CD4-positive, alpha-beta T cell treated with Interleukin-12 subunit alpha and Interleukin-12 subunit beta, for 1 hour (primary cell): ENCODE results near the gene BLACAT1.
A peak's percentile ranks its signal among the peaks of the same experiment; 100 is the strongest.
"Not testable (repeated sequence)": the region's sequence is repeated elsewhere in the genome, so short reads cannot be mapped to it uniquely, and the experiment has no call there.

Experiments used
- DNase-seq: peaks from one replicate; pipeline ENCODE4 v3.0.0-alpha.2; 2020

BLACAT1 gene

DNA sequence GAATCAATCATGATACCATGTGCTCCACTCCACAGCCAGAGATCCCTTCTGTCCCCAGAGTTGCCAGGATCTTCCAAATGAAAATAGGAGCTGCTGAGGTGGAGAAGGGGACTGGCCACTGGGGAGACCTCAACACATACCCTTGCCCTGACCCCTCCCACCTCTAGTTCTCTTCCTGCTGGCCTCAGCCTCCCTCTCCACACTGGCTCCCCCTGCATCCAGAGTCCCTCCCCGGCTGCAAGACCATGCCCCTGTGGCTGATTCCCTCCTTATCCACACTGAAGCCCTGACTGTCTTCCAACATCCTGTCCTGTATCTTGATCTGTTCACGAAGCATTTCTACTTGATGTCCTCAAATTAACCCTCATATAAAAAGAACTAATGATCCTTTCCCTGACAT lies 27.5 kb upstream of the BLACAT1 start:
- DNase-seq, result no peak

DNA sequence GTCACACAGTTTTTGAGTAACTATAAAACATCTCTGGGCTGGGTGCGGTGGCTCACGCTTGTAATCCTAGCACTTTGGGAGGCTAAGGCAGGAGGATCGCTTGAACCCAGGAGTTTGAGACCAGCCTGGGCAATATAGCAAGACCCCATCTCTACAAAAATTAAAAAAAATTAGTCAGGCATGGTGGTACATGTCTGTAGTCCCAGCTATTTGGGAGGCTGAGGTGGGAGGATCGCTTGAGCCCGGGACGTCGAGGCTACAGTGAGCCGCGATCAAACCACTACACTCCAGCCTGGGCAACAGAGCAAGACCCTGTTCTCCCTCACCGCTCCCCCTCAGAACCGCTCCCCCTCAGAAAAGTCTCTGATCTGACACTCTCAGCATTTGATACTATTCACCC lies 26.7 kb upstream of the BLACAT1 start:
- DNase-seq, result not testable (repeated sequence)

DNA sequence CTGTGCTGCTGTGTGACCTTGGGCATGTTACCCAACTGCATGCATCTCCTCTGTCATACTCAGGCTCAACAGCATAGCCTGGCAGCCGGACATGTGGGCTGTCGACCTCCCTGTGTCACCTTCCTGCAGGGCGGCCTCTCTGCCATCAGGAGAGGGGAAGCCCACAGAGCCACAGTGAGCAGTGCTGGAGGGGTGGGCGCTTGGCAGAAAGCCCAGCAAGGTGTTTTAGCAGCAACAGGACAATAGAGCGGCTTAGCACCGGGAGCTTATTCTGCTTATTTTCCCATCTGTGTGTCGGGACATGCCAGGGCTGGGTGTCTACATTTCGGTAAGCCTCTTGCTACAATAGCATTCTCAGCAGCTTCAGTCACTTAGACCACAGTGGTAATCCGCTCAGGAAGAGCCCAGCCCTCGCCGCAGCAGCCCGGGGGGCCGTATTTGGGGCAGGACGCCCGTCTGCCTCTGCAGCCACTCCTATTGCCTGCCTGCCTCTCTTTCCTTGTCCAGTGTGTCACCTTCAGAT lies 25.8 kb upstream of the BLACAT1 start:
- DNase-seq, result peak; percentile 21

DNA sequence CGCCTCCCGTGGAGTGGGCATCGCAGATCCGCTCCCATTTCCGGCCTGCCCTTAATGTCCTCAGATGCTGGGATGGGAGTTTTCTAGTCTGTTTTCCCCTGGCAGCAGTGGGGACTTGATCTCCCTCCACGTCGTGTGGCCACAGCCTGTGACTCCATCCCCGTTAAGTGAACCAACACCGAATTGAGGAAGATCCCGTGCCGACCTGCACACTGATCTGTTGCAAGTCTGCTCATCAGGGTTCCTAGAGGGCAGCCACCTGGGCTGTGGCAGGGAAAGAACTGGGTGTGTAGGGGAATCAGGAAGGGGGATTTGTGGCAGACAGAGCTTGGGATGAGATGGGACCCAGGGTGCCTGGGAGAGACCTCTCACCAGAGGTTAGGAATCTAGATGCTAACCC lies 25.4 kb upstream of the BLACAT1 start:
- DNase-seq, result no peak

DNA sequence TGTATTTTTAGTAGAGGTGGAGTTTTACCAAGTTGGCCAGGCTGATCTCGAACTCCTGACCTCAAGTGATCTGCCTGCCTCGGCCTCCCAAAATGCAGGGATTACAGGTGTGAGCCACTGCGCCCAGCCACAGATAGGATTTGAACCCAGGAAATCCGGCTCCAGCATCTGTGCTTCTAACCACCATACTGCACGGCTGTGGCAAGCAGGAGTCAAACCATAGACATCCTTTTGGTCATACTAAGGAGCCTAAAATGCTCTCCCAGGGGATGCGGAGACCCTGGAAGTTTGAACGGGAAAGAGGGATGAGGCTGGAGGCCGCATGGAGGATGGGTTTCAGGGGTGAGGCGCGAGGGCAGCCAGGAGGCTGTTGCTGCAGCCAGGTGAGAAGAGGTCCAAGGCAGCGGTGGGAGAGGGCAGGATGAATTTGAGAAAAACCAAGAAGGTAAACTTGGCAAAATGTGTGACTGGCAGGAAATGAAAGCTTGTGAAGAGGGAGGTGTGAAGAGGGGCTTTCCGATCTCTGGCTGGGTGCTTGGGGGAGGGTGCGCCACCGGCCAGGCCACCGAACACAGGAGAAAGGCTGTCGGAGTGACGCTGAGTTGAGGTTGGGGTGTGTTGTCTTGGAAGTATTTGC lies 24.6 kb upstream of the BLACAT1 start:
- DNase-seq, result peak; percentile 74

DNA sequence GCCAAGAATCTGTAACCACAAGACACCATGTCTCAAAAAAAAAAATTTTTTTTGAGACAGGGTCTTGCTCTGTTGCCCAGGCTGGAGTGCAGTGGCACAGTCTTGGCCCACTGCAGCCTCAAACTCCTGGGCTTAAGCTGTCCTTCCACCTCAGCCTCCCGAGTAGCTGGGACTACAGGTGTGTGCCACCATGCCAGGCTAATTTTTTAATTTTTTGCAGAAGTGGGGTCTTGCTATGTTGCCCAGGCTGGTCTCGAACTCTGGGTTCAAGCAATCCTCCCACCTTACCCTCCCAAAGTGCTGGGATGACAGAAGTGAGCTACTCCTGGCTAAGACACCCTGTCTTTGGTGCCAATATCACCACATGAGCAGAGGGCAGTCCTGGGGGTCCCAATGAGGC lies 23.1 kb upstream of the BLACAT1 start:
- DNase-seq, result not testable (repeated sequence)

DNA sequence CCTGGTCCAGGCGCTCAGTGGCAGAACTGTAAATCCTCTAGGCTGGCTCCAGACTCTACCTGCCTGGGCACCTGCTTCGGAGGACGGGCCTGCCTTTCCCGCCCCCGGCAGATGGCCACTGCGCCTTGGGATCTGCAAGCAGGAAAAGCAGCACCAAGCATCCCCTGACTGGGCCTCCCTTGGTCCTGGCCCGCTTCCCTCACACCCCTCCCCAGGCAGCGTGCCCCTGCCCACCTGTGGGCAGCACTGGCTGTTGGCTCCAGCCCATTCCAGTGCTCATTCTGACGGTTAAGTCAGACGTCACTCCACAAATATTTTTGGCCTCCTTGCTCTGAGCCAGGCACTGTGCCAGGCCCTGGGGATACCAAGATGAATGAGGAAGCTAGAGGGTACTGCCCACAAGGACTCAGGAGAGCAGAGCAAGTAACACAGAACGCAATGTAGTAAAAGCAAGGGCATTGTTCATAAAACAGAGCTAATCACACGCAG lies 22.0 kb upstream of the BLACAT1 start:
- no peak for DNase-seq

DNA sequence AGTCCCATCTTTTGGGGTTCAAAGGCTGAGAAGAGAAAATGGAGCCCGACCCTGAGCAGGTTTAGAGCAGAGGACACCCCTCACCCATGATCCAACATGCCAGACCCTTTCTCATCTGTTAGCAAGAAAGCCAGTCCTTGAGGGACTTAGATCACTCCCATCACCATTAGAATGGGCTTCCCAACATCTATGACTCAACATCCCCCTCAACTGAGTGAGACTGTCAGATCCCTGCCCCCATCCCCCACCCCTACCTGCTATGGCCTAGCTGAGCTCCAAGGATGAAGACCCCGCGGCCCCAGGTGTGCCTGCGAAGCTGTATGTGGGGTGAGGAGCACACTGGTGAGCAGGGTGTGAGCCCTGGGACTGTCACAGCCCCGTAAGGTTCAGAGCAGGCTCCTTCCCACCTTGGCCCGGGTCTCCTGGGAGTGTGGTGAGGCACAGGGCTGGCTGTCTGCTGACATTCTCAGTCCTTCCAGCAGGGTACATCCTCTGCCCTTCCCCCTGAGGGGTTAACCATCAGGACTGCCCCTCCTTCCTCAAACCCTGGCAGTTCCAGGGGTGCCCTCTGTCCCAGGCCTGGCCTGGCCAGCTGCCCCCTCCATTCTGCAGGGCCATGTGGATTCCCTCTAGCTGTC lies 21.4 kb upstream of the BLACAT1 start:
- DNase-seq, result no peak

DNA sequence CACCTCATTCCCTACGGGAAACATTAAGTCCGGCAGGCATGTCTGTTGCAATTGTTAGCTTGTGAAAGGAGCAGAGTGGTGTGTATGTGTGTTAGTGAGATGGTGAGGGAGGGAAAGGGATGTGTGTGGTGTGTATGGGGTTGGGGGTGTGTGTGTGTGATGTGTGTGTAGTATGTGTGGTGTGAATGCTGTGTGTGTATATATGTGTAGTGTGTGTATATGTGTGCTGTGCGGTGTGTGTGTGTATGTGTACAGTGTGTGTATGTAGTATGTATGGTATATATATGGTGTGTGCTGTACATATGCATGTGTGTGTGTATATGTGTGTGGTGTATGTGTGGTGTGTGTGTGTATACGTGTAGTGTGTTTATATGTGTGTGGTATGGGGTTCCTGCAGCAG lies 20.8 kb upstream of the BLACAT1 start:
- DNase-seq, result no peak

DNA sequence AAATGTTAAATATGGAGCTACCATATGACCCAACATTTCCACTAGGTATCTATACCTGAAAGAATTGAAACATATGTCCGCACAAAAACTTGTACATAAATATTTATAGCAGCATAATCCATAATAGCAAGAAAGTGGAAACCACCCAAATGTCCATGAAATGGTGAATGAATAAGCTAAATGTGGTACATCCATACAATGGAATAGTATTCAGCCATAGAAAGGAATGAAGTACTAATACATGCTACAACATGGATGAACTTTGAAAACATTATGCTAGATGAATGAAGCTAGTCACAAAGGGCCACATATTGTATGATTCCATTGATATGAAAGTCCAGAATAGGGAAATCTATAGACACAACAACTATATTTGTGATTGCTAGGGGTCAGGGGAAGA lies 20.0 kb upstream of the BLACAT1 start:
- DNase-seq, result no peak

DNA sequence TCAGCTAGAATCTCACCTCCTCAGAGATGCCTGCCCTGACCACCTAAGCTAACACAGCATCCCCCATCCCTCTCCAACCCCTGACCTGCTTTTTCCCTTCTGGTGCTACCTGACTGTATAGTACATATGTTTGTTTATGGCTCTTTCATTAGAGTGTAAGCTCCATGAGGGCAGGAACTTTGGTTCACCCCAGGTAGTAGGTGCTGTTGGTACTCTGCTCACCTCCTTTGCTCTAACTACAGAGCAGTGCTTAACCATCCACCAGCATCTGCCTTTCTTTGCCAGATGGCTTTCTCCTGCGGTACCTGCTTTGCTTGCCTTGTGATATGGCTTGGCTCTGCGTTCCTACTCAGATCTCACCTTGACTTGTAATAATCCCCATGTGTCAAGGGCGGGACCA lies 18.7 kb upstream of the BLACAT1 start:
- no peak for DNase-seq

DNA sequence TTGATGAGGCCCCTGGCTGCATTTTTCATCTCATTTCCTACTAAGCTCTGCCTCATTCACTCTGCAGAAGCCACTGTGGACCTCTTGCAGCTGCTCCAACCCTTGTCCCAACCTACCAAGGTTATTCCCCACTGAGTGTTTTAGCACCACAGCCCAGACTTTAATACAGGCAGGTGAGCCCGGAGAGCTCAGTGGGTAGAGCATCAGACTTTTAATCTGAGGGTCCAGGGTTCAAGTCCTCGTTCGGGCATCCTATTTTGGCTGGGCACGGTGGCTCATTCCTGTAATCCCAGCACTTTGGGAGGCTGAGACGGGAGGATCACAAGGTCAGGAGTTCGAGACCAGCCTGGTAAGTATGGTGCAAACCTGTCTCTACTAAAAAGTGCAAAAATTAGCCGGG lies 18.1 kb upstream of the BLACAT1 start:
- DNase-seq, result no peak

DNA sequence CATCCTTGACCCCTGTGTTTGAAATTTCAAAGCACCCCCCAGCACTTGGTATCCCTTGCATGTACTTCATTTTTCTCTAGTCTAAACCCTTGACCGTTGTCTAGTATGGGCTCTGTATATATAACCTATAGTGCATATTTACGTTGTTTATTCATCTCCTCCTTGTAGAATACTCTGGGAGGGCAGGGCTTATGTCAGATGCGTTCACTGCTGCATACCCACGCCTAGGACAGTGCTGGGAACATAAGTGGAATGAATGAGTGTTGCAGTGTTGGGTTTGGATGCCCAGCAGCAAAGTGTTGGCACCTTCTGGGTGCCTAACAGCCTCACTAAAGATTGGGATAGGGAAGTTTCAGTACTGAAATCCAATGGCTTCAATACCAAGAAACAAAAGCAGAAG lies 17.6 kb upstream of the BLACAT1 start:
- DNase-seq, result no peak

DNA sequence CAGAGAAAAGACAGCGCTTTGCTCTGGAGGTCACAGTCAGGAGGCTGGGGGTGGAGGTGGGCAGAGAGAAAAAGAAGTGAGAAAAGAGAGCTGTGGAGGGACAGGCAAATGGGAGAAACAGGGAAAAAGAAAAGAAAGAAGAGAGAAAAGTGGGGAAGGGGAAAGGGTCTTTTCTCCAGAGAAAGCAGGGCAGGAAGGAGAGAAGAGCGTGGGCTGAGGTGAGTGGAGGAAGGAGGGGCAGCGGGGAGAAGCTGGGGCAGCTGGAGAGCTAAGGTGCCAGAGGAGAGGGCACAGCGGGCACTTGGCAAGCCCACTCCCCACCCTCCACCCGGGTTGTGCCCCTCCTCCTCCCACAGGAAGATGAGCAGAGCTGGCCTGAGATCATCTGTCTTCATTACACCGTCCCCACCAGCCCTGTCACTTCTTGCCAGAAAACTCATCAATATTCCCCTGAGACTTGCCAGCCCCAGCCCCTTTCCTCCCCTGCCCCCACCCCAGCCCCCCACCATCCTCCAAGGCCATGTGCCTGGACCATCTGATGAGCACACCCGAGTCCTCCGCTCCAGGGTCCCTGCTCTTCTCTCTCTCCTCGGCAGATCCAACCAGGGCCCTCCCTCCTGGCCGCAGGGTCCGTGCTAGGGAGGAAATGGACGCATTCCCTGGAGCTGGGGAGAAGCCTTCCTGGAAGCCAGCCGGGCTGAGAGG lies 17.0 kb upstream of the BLACAT1 start:
- DNase-seq, result no peak

DNA sequence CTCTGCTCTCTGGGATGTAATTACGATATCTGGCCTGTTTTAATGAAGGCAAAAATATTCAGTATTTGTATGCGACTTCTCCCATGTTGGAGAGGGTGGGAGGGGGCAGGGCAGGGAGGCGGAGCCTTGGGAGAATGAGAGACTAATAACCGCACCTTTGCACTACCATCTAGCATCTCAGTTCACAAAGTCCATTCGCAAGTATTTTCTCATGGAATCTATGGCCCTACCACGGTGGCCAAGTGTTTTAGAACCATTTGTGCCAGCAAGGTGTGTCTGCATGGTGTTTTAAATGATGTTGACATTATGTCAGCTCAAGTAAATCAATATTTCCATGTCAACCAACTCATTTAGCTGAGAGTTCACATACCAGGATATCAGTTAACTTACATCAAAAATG lies 14.3 kb upstream of the BLACAT1 start:
- no peak for DNase-seq

DNA sequence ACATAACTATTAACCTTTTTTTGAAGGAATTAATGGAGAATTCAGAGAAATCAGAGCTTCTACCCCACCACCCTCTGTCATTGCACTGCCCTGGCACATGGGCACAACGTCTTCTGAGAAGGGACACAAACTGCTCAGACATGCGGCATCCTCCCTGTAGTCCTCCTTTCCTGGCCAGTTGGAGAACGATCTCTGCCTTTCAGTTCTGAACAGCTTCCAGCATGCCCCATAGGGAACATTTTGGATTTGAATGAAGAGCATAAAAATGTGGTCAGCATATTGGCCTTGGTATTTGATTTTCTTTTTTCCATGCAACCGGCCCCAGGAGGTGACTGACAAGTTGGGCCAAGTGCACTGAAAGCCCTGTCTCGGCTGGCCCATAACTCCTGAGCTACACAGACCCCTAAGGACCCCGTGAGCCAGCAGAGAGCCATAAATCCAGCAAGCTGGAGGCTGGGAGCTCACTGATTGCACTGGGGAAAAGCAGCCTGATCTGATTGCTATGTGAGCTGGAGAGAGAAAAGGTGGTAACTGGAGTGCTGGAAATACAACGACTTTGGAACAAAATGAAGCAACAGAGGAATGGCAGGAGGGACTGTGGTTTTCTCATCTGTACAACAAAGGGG lies 10.9 kb upstream of the BLACAT1 start:
- DNase-seq, result no peak

DNA sequence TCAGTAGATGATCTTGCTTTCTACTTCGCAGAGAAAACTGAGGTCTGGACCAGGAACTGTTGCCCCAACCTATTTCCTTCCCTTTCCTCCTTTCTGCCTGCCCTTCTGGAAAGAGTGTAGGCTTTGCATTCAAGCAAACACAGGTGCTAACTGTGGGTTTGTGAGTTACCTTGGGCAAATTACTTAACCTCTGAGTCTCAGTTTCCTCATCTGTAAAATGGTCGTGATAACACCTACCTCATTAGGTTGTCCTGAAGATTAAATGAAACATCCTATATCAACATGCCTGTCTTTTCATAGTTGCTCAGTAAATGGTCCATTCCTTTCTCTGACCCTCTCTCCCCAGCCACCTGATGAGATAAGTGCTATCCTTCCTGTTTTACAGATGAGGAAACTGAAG lies 9.5 kb upstream of the BLACAT1 start:
- DNase-seq, result no peak

DNA sequence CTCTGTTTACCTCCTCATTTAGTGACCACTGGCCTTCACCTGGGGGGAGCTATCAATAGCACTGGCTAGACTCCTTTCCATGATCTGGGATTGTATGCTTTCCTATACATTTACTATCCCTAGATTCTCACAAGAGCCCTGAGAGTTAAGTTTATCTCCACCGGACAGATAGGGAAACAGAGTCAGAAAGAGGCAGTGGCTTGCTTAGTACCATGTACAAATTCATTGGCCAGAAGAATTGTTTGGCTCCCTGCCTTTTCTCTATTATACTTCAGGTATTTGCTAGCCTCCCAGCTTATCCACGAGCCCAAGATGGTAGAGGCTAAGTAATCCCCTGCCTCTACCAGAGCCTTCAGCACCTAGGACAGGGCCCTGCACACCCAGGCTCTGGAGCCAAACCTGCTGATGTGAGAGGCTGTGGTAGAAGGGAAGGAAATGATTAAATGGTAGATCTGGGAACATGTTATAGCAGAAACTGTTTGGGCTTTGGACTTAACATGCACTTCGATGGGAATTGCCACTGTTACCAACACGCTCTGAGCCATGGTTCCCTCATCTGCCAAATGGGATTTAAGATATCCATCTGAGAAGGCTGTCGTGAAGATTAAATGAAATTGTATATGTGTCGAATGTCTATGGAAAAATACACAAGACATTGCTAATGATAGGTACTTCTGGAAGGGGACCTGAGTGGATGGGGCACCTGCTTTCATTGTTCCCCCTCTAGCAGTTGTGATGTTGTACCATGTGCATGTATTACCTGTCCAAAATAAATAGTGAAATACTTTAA lies 3.1 kb upstream of the BLACAT1 start:
- no peak for DNase-seq

DNA sequence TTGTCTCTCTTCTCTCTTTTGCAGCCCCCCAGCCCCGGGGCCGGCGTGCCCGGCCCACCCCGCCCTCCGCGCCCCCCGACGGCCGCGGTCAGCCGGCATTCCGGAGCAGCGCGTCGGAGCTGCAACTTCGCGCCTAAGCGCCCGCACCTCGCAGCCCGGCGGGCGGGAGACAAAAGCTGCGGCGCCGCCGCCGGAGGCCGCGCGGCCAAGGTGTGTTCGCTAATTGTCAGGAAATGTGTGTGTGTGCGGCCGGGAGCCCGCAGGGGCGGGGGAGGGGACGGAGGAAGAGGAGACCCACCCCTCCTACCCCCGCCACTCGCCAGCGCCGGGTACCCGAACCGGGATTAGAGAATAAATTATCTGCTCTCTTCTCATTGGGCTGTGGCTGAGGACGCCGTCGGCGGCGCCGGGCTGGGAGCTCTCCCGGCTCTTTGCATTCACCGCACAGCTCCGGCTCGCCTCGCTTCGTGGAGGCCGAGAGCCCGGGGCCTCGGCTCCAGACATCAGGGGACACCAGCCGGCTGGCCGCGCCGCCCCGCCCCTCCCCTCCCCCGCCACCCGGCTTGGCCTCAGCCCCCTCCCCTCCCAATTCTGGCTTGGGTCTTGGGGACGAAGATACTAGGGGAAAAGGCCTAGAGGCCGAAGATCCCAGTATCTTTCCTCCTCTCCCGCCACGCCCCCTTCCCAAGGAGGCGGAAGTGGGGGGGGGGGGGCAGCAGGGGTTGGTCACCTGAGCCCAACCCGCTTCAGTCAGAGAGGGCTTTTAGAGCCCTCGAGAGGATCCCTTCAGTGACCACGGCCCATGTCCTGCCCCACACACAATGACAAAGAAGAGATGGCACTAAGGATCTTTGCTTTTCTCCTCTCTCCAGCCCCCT lies 1.3 kb upstream of the BLACAT1 start:
- DNase-seq, result no peak

DNA sequence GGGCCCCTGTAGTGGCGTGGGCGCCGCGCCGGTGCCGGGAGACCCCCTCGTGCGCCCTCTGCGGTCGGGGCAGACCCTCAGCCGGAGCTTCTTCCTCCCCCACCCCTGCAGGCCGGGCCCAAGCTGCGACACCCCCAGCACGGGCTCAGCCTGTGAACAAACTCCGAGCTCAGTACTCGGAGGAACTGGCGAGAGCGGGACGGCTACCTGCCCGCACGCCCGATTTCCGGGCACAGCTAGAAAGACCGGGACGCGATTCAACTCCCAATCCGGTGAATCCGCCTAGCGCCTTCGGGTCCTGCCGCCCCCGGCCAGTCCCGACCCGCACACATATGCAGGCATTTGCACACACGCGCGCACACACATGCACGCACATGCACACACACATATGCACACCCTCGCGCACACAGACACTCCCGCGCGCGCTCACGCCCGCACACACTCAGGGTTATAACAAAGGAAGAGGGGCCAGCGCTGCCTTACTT lies 580 bp upstream of the BLACAT1 start:
- DNase-seq, result no peak

DNA sequence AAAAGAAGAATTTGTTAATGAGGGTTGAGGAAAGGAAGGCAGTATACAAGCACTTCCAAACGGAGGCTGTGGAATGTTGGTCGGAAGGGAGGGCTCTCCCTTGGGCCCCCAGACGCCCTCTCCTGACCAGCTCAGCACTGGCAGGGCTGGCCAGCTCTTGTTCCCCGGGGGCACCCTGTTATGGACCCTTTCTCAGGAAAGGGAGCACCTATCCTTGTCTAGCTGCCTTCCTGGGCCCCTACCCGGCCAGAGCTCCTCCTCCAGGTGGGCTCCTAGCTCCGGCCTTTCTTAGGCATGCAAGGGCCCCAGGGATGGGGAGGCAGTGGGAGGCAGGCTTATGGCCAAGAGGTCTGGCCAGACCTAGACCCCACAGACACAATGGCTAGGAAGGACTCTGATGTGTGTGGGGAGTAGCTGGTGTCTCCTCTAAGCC lies 926 bp downstream of the BLACAT1 start:
- DNase-seq, result no peak

DNA sequence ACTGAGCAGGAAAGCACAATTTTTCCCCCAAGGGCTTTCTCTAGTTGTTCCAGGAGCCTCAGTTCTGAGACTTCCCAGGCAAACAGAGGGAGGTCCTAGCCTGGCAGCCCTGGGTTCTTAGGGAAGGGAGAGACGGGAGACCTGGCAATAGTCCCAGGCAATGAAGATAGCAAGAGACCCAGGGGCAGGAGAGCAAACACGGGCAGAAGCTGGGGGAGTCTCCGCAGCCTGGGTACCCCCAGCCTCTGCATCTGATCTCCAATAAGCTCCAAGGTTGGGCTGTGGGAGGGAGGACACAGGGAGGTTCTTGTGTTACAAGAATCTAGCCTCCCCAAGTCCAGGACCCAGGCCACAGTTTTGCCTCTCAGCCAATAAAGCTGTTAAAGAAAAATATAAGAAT lies 2.4 kb downstream of the BLACAT1 start:
- DNase-seq, result no peak
